B cell (primary cell): Measurements from ENCODE around the gene CAMTA1. TPM values are rescaled to one million over a fixed set of nuclear protein-coding genes. Genes with fewer than 3 reads are reported as not detected.

ENCODE experiments used
- ATAC-seq: fragments of 200-7000 bp; cut with Tn5 transposase; one replicate; pipeline ENCODE4 v1.10.0; 2021; ENCODE audit warnings: low read depth, mild to moderate bottlenecking, moderate number of reproducible peaks, moderate library complexity
- CTCF ChIA-PET: fragments of 350-600 bp; sonication (Branson Sonifier 250); formaldehyde crosslinking; loops from one replicate; lab custom pipeline; 2021; ENCODE audit warnings: antibody characterized with exemption, inconsistent platforms; lab: Charles Lee
- POLR2A ChIA-PET: fragments of 350-600 bp; sonication (Branson Sonifier 250); formaldehyde crosslinking; loops from one replicate; lab custom pipeline; 2021; ENCODE audit warnings: antibody characterized with exemption; lab: Charles Lee
- DNase-seq: peaks from one replicate; pipeline ENCODE4 v3.0.0; 2013
- H2AFZ ChIP-seq: 2 replicates; pipeline ENCODE4 v1.6.1; 2012; ENCODE audit warnings: mild to moderate bottlenecking, low read depth, low read length; ENCODE audit not compliant: insufficient read depth, poor library complexity, severe bottlenecking
- H3K27ac ChIP-seq, 2 donors: 1 replicate in 1 of 2; 2 replicates in 1 of 2; pipeline ENCODE4 v1.5.1; 2012 to 2013; ENCODE audit warnings: low read length in 2 of 2, mild to moderate bottlenecking in 2 of 2, moderate library complexity in 1 of 2
- H3K27me3 ChIP-seq, 4 experiments: fragments of 200-600 bp in 1 of 4; sonication (generic) in 1 of 4; replicated peaks in 1 of 4; 1 replicate in 2 of 4; 2 replicates in 2 of 4; pipeline versions ENCODE4 v1.6.1 to v1.7.0; 2013 to 2016; ENCODE audit warnings: low read length in 3 of 4, mild to moderate bottlenecking in 2 of 4, mixed read lengths in 1 of 4, moderate library complexity in 1 of 4; ENCODE audit not compliant: insufficient read depth in 4 of 4, control insufficient read depth in 3 of 4; ENCODE audit errors: control extremely low read depth in 1 of 4
- H3K36me3 ChIP-seq, 2 experiments: replicated peaks in 1 of 2; 1 replicate in 1 of 2; 2 replicates in 1 of 2; pipeline versions ENCODE4 v1.6.1 to v1.7.1; 2013; ENCODE audit warnings: low read length in 1 of 2; ENCODE audit not compliant: insufficient read depth in 2 of 2, control insufficient read depth in 1 of 2; ENCODE audit errors: control extremely low read depth in 1 of 2, extremely low read depth in 1 of 2
- H3K4me1 ChIP-seq, 2 donors: fragments of 200-600 bp in 1 of 2; sonication (generic) in 1 of 2; 1 replicate in 1 of 2; 2 replicates in 1 of 2; pipeline versions ENCODE4 v1.5.1 to v1.6.1; 2013 to 2017; ENCODE audit warnings: low read length in 2 of 2; ENCODE audit not compliant: control insufficient read depth in 2 of 2, insufficient read depth in 2 of 2
- H3K4me2 ChIP-seq: replicated peaks from 2 replicates; pipeline ENCODE3; 2012; ENCODE audit warnings: mild to moderate bottlenecking, low read depth, low read length; ENCODE audit not compliant: poor library complexity, severe bottlenecking
- H3K4me3 ChIP-seq, 5 experiments: fragments of 200-600 bp in 1 of 5; sonication (generic) in 1 of 5; 1 replicate in 3 of 5; 2 replicates in 2 of 5; pipeline versions ENCODE4 v1.5.1 to v1.7.0; 2011 to 2016; ENCODE audit warnings: low read length in 4 of 5, mild to moderate bottlenecking in 4 of 5, low read depth in 2 of 5, control low read depth in 1 of 5, moderate library complexity in 1 of 5; ENCODE audit not compliant: insufficient read depth in 1 of 5; ENCODE audit errors: control extremely low read depth in 1 of 5, extremely low read depth in 1 of 5
- H3K79me2 ChIP-seq: fragments of 200-600 bp; sonication (generic); one replicate; pipeline ENCODE4 v1.6.0; 2016; ENCODE audit warnings: low read length; ENCODE audit not compliant: control insufficient read depth, insufficient read depth
- H3K9ac ChIP-seq: fragments of 200-600 bp; sonication (generic); 2 replicates; pipeline ENCODE4 v1.6.1; 2017; ENCODE audit warnings: mild to moderate bottlenecking, low read length, moderate library complexity
- H3K9me3 ChIP-seq, 3 donors: one replicate each; pipeline versions ENCODE4 v1.6.1 to v1.7.1; 2013; ENCODE audit warnings: low read length in 2 of 3; ENCODE audit not compliant: control insufficient read depth in 2 of 3, insufficient read depth in 1 of 3; ENCODE audit errors: control extremely low read depth in 1 of 3
- H4K20me1 ChIP-seq: 2 replicates; pipeline ENCODE4 v1.6.0; 2012; ENCODE audit warnings: mild to moderate bottlenecking, low read length; ENCODE audit not compliant: insufficient read depth, control insufficient read depth, poor library complexity, severe bottlenecking
- H3K27ac Mint-ChIP-seq: one replicate; pipeline ENCODE4 v1.8.0; 2021; ENCODE audit warnings: mixed read lengths
- H3K27me3 Mint-ChIP-seq: one replicate; pipeline ENCODE4 v1.8.0; 2021; ENCODE audit warnings: mixed read lengths
- H3K4me1 Mint-ChIP-seq: one replicate; pipeline ENCODE4 v1.8.0; 2021; ENCODE audit warnings: mixed read lengths
- H3K4me3 Mint-ChIP-seq: one replicate; pipeline ENCODE4 v1.8.0; 2021; ENCODE audit warnings: mixed read lengths
- H3K9me3 Mint-ChIP-seq: one replicate; pipeline ENCODE4 v1.8.0; 2022; ENCODE audit warnings: mixed read lengths; ENCODE audit not compliant: insufficient read depth
- EZH2 ChIP-seq: IDR thresholded peaks from 2 replicates; pipeline ENCODE4 v1.6.1; 2012; ENCODE audit warnings: borderline replicate concordance, low read depth, mild to moderate bottlenecking, moderate library complexity, low read length; ENCODE audit not compliant: insufficient read depth, poor library complexity, severe bottlenecking
- WGBS: methylation state at CpG from one replicate; pipeline ENCODE4 v1.1.5; 2013; ENCODE audit warnings: missing lambda C conversion rate; ENCODE audit not compliant: insufficient coverage; 5-methylcytosine and 5-hydroxymethylcytosine counted together
- intact Hi-C: fragments of 100-400 bp; cut with micrococcal nuclease; formaldehyde crosslinking; loops from one replicate; pipeline ENCODE4 v1.10.0; 2022
- polyA plus RNA-seq: library from polyadenylated mRNA; depleted of rRNA; stranded (reverse); fragments of >200 nt; gene quantifications from 2 replicates; pipeline ENCODE4 v1.2.3, GENCODE V29; 2012
- total RNA-seq, 2 donors: library from RNA; stranded (reverse); fragments of 120-200 nt in 1 of 2; gene quantifications; 1 replicate in 1 of 2; 2 replicates in 1 of 2; pipeline versions ENCODE4 v1.2.3 to v1.2.4, GENCODE V29; 2013 to 2022
- TF ChIP-seq, protein P1 (sequence below): fragments of 200-600 bp; IDR thresholded peaks from one replicate; pipeline ENCODE4 v1.8.0; 2022; ENCODE audit warnings: antibody characterized with exemption, mild to moderate bottlenecking

The CAMTA1 gene
- total and polyA plus RNA-seq, 2 donors (not counting 1 experiment from before 2014, with no cell fraction given): 42.2 to 45.7 TPM

GRCh38 chr1:7221826-7222694 is 436.8 kb downstream of the CAMTA1 start:
- 73% methylated on average over 13 of the region's 15 CpGs for WGBS
- POLR2A ChIA-PET: no interaction called here
- H3K9ac ChIP-seq: no peak overlapping the region

DNA sequence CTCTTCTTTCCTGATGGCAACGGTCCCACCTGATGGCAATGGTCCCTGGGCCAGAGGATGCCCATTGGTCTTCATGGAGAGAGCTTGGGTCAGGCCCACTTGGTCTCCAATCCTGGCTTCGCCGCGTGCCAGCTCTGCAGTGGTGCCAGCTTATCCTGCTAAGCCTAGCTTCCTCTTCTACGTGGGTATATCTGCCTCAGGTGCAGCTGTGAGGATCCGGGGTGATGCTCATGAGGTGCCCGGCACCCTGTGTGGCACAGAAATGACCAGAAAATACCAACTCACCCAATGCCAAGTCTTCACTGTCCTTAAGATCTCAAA is 437.4 kb downstream of the CAMTA1 start:
- Histone ChIP-seq H3K4me2 (no peak overlapping the region), H3K27ac (no peak overlapping the region), H2AFZ (no peak overlapping the region), H3K36me3 (no peaks in the 10 kb centered on the region), H3K4me1 (no peaks in the 10 kb centered on the region), H3K79me2 (no peaks in the 10 kb centered on the region), H3K9me3 (peaks cover 0 to 7% (median 0%) of the 10 kb centered on the region in 3 donors), H3K9ac (no peak overlapping the region), H4K20me1 (no peaks in the 10 kb centered on the region), H3K4me3 (no peak overlapping the region), H3K27me3 (no peaks in the 10 kb centered on the region)
- Mint-ChIP-seq H3K27ac (no peak overlapping the region), H3K4me1 (no peaks in the 10 kb centered on the region), H3K27me3 (peaks cover 10% of the 10 kb centered on the region), H3K4me3 (no peak overlapping the region), H3K9me3 (no peaks in the 10 kb centered on the region)
- ChIA-PET POLR2A (no interaction called here), CTCF (no interaction called here)
- DNase-seq (no peak), ATAC-seq (no peak)
- intact Hi-C loops: no loop called here
- 91% methylated on average over 7 of the region's 7 CpGs for WGBS
- TF ChIP-seq EZH2: no peak
- TF ChIP-seq, protein P1, sequence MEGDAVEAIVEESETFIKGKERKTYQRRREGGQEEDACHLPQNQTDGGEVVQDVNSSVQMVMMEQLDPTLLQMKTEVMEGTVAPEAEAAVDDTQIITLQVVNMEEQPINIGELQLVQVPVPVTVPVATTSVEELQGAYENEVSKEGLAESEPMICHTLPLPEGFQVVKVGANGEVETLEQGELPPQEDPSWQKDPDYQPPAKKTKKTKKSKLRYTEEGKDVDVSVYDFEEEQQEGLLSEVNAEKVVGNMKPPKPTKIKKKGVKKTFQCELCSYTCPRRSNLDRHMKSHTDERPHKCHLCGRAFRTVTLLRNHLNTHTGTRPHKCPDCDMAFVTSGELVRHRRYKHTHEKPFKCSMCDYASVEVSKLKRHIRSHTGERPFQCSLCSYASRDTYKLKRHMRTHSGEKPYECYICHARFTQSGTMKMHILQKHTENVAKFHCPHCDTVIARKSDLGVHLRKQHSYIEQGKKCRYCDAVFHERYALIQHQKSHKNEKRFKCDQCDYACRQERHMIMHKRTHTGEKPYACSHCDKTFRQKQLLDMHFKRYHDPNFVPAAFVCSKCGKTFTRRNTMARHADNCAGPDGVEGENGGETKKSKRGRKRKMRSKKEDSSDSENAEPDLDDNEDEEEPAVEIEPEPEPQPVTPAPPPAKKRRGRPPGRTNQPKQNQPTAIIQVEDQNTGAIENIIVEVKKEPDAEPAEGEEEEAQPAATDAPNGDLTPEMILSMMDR: no peak

More at GRCh38 chr1:7221826-7222694, 436.8 kb downstream of the CAMTA1 start:
- H2AFZ ChIP-seq: no peak overlapping the region
- H3K36me3 ChIP-seq: no peaks in the 10 kb centered on the region
- Mint-ChIP-seq H3K27ac (no peak overlapping the region), H3K4me1 (no peaks in the 10 kb centered on the region), H3K9me3 (no peaks in the 10 kb centered on the region), H3K4me3 (no peak overlapping the region), H3K27me3 (peaks cover 11% of the 10 kb centered on the region)
- no peak overlapping the region for H3K27ac ChIP-seq
- TF ChIP-seq, protein P1: no peak
- no peak for TF ChIP-seq EZH2
- ATAC-seq (no peak), DNase-seq (no peak)
- no peaks in the 10 kb centered on the region for H3K27me3 ChIP-seq
- no peaks in the 10 kb centered on the region for H3K4me1 ChIP-seq
- H3K79me2 ChIP-seq: no peaks in the 10 kb centered on the region
- H4K20me1 ChIP-seq: no peaks in the 10 kb centered on the region
- intact Hi-C loops: no loop called here
- H3K4me2 ChIP-seq: no peak overlapping the region
- H3K9me3 ChIP-seq: peaks cover 0 to 7% (median 0%) of the 10 kb centered on the region in 3 donors
- CTCF ChIA-PET: no interaction called here
- no peak overlapping the region for H3K4me3 ChIP-seq
